Activated T-cell treated with anti-CD3 and anti-CD28 coated beads for 4 hours (primary cell): ENCODE measurements around the gene RAB6C.
"Not testable (repeated sequence)": the region's sequence is repeated elsewhere in the genome, so short reads cannot be mapped to it uniquely, and the experiment has no call there.

Source experiments
- DNase-seq: peaks from one replicate; pipeline ENCODE4 v3.0.0-alpha.2; 2020

Gene RAB6C

GRCh38 chr2:129979629-129980155, at the start of gene RAB6C:
TSS of gene RAB6C (plus strand) at chr2:129979666. CDS start at chr2:129980116, 450 bp downstream.
- not testable (repeated sequence) for DNase-seq

GRCh38 chr2:129930451-129930850, 49.0 kb upstream of the RAB6C start:
- no peak for DNase-seq

GRCh38 chr2:129933387-129933786, 46.1 kb upstream of the RAB6C start:
- DNase-seq, result not testable (repeated sequence)

- no peak for DNase-seq
Observed at GRCh38 chr2:129934044-129934822, 45.2 kb upstream of the RAB6C start.

GRCh38 chr2:129935118-129935517, 44.3 kb upstream of the RAB6C start:
- no peak for DNase-seq

- DNase-seq, result no peak
Observed at GRCh38 chr2:129936334-129936934, 43.0 kb upstream of the RAB6C start.

- not testable (repeated sequence) for DNase-seq
Observed at GRCh38 chr2:129938850-129939471, 40.5 kb upstream of the RAB6C start.

- DNase-seq, result not testable (repeated sequence)
Observed at GRCh38 chr2:129943456-129943855, 36.0 kb upstream of the RAB6C start.

GRCh38 chr2:129945557-129945956, 33.9 kb upstream of the RAB6C start:
- DNase-seq, result no peak

- not testable (repeated sequence) for DNase-seq
Observed at GRCh38 chr2:129947712-129948111, 31.8 kb upstream of the RAB6C start.

- DNase-seq, result not testable (repeated sequence)
Observed at GRCh38 chr2:129956171-129956570, 23.3 kb upstream of the RAB6C start.

GRCh38 chr2:129957891-129958290, 21.6 kb upstream of the RAB6C start:
- no peak for DNase-seq

- DNase-seq, result not testable (repeated sequence)
Observed at GRCh38 chr2:129958736-129959135, 20.7 kb upstream of the RAB6C start.

- DNase-seq, result not testable (repeated sequence)
Observed at GRCh38 chr2:129968605-129969004, 10.9 kb upstream of the RAB6C start.

- no peak for DNase-seq
Observed at GRCh38 chr2:129975016-129975774, 4.3 kb upstream of the RAB6C start.

GRCh38 chr2:129976969-129977368, 2.5 kb upstream of the RAB6C start:
- DNase-seq, result not testable (repeated sequence)

- DNase-seq, result no peak
Observed at GRCh38 chr2:129977986-129978385, 1.5 kb upstream of the RAB6C start.

GRCh38 chr2:129980246-129980645, 780 bp downstream of the RAB6C start:
- DNase-seq, result not testable (repeated sequence)

GRCh38 chr2:129981689-129982088, 2.2 kb downstream of the RAB6C start:
- not testable (repeated sequence) for DNase-seq

GRCh38 chr2:129984426-129984825, 5.0 kb downstream of the RAB6C start:
- no peak for DNase-seq

- DNase-seq, result not testable (repeated sequence)
Observed at GRCh38 chr2:129992415-129993006, 13.0 kb downstream of the RAB6C start.

- DNase-seq, result not testable (repeated sequence)
Observed at GRCh38 chr2:129993151-129993550, 13.7 kb downstream of the RAB6C start.
